Thyroid gland (tissue), 4 donors: ENCODE data around the gene BTNL8. TPM values are rescaled to one million over a fixed set of nuclear protein-coding genes. Genes with fewer than 3 reads are reported as not detected.

ENCODE experiments used
- DNase-seq, 2 donors: peaks; one replicate each; pipeline ENCODE4 v3.0.0-alpha.2; 2019
- H3K27ac ChIP-seq, 3 donors: fragments of 200-600 bp; sonication (generic); 1 replicate in 2 of 3; 2 replicates in 1 of 3; pipeline ENCODE4 v1.5.1; 2016 to 2019; ENCODE audit warnings: mild to moderate bottlenecking in 1 of 3, moderate library complexity in 1 of 3
- H3K27me3 ChIP-seq: fragments of 200-600 bp; sonication (generic); one replicate; pipeline ENCODE4 v1.5.1; 2019
- H3K36me3 ChIP-seq, 2 donors: fragments of 200-600 bp; sonication (generic); one replicate each; pipeline ENCODE4 v1.5.1; 2016 to 2019
- H3K4me1 ChIP-seq, 2 donors: fragments of 200-600 bp; sonication (generic); one replicate each; pipeline ENCODE4 v1.5.1; 2017 to 2019
- H3K4me3 ChIP-seq, 3 donors: fragments of 200-600 bp; sonication (generic); replicated peaks in 1 of 3; 1 replicate in 2 of 3; 2 replicates in 1 of 3; pipeline ENCODE4 v1.5.1; 2016; ENCODE audit warnings: mild to moderate bottlenecking in 1 of 3
- H3K9me3 ChIP-seq: fragments of 200-600 bp; sonication (generic); one replicate; pipeline ENCODE4 v1.5.1; 2017
- CTCF ChIP-seq, 6 experiments: fragments of 200-600 bp in 3 of 6; fragments of 450-650 bp in 3 of 6; sonication (generic) in 3 of 6; IDR thresholded peaks; one replicate each; pipeline ENCODE4 v1.5.1; 2016 to 2019; ENCODE audit warnings: antibody characterized with exemption in 6 of 6, mild to moderate bottlenecking in 2 of 6, inconsistent platforms in 1 of 6, moderate library complexity in 1 of 6
- POLR2A ChIP-seq, 2 donors: fragments of 450-650 bp; IDR thresholded peaks; one replicate each; pipeline ENCODE4 v1.6.1; 2017; ENCODE audit warnings: antibody characterized with exemption in 2 of 2, mild to moderate bottlenecking in 2 of 2, moderate library complexity in 1 of 2
- WGBS, 2 donors: methylation state at CpG; one replicate each; pipeline ENCODE4 v1.1.5; 2017; 5-methylcytosine and 5-hydroxymethylcytosine counted together
- intact Hi-C: fragments of 100-400 bp; cut with DNase I; formaldehyde crosslinking; loops from one replicate; pipeline ENCODE4 v1.15.1; 2023
- small RNA-seq: library from RNA; depleted of rRNA; stranded (forward); fragments of <200 nt; gene quantifications from one replicate; pipeline ENCODE3, GENCODE V24; 2016
- total RNA-seq, 4 donors: library from RNA; depleted of rRNA; stranded (reverse); fragments of >200 nt; gene quantifications; one replicate each; pipeline ENCODE4 v1.2.3, GENCODE V29; 2016

Gene BTNL8
- total RNA-seq, 4 donors from 2014 or later: 0.89 to 7.1 (median 2.8) TPM

GRCh38 chr5:180990882-180991242 lies 91.9 kb downstream of the BTNL8 start:
- no peak overlapping the region for H3K27ac ChIP-seq
- TF ChIP-seq POLR2A (IDR thresholded peaks at IDR 0.05): no peak
- TF ChIP-seq CTCF (IDR thresholded peaks at IDR 0.05): no peak
- no peaks in the 10 kb centered on the region for H3K9me3 ChIP-seq
- no peak overlapping the region for H3K4me3 ChIP-seq
- 67 to 68% methylated on average over 4 to 5 of the region's 5 CpGs for WGBS, 2 donors
- no peaks in the 10 kb centered on the region for H3K4me1 ChIP-seq
- no peaks in the 10 kb centered on the region for H3K27me3 ChIP-seq
- intact Hi-C loops: no loop called here
- no peaks in the 10 kb centered on the region for H3K36me3 ChIP-seq
- no peak for DNase-seq

Small RNAs within 50 kb of the gene (small RNA-seq; reads per million reads assigned to genes)
- gene RF00019 (not detected), gene RPS29P12 (not detected)

Other genes with a start within 250 kb of the BTNL8 start
- gene FLT4, start 249.6 kb upstream of the BTNL8 start, total RNA-seq: 10 to 100 TPM; 52.8 to 90.9 (median 66.8) TPM
- not detected for gene OR2Y1, start 159.1 kb upstream of the BTNL8 start, total RNA-seq
- 100 to 1,000 TPM; 155 to 283 (median 200) TPM for gene MGAT1, start 96.4 kb upstream of the BTNL8 start, total RNA-seq
- gene ZFP62, start 37.9 kb upstream of the BTNL8 start, total RNA-seq: 10 to 100 TPM; 41.1 to 58.9 (median 47.3) TPM
- under 1 TPM in 1 of 4 donors, not detected in 3; 0.50 TPM for gene BTNL3, start 89.7 kb downstream of the BTNL8 start, total RNA-seq
- gene BTNL9, start 141.1 kb downstream of the BTNL8 start, total RNA-seq: 10 to 100 TPM; 12.9 to 77.1 (median 34.3) TPM
- not detected for gene OR2V1, start 232.0 kb downstream of the BTNL8 start, total RNA-seq
- gene OR2V2, start 248.4 kb downstream of the BTNL8 start, total RNA-seq: not detected